NCI-H1092 (cell line): ENCODE results near the gene KRTAP12-4.
"Not testable (repeated sequence)": the region's sequence is repeated elsewhere in the genome, so short reads cannot be mapped to it uniquely, and the experiment has no call there.

ENCODE experiments used
- DNase-seq: peaks from one replicate; lab custom pipeline; 2025; lab: John Stamatoyannopoulos, UW

KRTAP12-4 gene

GRCh38 chr21:44686843-44687561 lies 32.5 kb upstream of the KRTAP12-4 start:
- DNase-seq = no peak

- no peak for DNase-seq
These were observed 31.7 kb upstream of the KRTAP12-4 start for GRCh38 chr21:44686000-44686781.

- not testable (repeated sequence) for DNase-seq
These were observed 30.6 kb upstream of the KRTAP12-4 start for GRCh38 chr21:44685050-44685449.

DNA sequence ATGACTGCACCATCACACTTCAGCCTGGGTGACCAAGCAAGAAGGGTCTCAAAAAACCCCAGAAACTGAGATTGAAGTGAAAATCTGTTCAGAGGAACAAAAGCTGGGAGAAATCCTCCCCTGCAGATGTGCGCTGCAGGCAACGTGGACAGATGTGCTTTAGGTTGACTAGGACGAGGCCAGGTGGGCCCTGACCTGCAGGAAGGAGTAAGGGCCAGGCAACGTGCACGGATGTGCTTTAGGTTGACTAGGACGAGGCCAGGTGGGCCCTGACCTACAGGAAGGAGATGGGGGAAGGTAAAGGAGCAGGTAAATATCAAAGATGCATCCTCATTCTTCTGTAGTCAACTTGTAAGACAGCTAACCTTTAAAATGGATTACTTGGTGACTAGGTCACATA lies 30.0 kb upstream of the KRTAP12-4 start:
- no peak for DNase-seq

DNA sequence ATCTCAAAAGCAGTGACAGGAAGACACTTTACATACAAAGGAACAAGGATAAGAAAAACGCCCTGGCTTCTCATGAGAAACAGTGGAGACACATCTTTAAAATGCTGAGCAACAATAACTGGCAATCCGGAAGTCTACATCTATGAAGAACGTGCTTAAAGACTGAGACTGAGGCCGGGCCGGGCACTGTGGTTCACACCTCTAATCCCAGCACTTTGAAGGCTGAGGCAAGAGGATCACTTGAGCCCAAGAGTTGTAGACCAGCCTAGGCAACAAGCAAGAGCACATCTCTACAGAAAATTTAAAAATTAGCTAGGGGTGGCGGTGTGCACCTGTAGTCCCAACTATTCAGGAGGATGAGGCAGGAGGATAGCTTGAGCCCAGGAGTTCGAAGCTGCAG lies 29.6 kb upstream of the KRTAP12-4 start:
- no peak for DNase-seq

DNA sequence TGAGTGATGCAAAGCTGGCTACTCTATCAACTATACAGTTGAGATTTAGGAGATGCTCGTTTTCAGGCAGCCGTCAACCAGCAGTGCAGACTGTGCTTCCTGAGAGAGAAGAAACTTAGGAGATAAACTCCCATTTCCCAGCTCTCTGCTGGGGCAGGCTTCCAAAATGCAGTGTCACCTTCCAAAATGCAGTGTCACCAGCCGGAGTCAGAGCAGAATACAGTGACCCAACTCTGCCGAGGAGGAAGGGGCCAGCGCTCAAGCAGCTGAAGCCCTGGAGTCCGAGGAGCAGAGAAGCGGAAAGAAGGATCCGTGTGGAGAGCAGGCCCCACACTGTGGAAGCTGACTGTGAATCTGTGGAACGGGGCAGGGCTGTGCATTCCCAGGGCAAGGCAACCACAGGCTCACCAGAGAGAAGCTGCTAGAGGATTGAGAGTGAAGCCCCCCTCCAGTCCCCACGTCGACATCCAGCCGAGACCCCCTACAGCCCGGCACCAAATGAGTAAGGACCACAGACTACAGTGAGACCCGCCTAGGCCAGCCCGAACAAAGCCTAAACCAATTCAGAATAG lies 28.2 kb upstream of the KRTAP12-4 start:
- DNase-seq = no peak

GRCh38 chr21:44681861-44682579 lies 27.6 kb upstream of the KRTAP12-4 start, which contains the start of gene KRTAP12-1:
TSS of gene KRTAP12-1 (minus strand) at chr21:44682163. CDS start at chr21:44682123, 40 bp downstream.
- DNase-seq = peak; percentile 80

DNA sequence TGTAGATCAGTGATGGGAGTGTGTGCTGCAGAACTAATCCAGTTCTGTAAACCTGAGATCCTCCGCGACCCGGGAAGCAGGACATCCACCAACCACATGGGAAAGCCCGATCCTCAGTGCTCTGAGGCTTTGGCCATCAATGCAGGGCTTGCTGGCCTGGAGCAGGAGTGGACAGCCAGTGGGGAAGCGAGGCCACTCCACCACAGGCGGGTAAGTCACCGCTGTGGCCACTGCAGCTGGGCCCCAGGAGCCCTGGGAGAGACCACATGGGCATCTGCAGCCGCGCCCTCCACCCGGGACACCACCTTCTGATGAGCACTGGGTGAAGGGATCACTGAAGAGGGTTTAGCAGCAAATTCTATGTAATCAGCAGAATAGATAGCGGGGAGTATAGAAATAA lies 26.7 kb upstream of the KRTAP12-4 start:
- DNase-seq = no peak

GRCh38 chr21:44677881-44678280 lies 23.4 kb upstream of the KRTAP12-4 start:
- no peak for DNase-seq

- DNase-seq = no peak
These were observed 17.5 kb upstream of the KRTAP12-4 start for GRCh38 chr21:44671911-44672310.

DNA sequence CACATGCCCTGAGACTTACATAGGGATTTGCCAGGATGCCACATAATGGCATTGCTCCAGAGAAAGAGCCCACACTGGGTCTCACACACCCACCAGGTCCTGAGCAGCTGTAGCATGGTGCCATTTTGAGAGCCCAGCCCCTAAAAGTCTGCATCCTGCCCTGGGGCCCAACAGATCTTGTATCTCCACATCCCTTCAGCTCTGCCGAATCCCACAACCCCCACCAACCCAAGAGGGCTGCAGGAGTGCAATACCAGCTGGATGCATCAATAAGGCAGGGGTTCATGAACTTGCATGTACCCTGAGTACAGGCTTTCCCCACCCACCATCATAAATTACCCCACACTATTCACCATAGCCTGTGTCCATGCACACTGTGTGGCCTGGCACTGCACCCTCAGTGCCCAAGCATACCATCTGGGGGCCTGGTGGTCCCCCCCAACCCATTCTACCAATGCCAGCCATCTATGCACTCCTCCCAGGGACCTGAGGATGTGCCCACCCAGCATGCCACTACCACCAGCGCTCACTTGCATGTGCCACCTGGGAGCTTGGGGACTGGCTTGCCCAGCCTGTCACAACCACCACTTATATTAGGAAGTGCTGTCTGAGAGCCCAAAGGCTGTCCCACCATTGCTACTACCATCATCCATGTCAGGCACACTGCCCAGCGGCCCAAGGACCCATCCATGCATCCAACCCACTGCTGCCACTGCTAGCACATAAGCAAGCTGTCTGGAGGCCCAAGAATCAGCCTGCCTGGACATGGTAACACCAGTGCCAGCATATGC lies 16.4 kb upstream of the KRTAP12-4 start:
- no peak for DNase-seq

GRCh38 chr21:44667612-44668011 lies 13.2 kb upstream of the KRTAP12-4 start:
- DNase-seq = no peak

DNA sequence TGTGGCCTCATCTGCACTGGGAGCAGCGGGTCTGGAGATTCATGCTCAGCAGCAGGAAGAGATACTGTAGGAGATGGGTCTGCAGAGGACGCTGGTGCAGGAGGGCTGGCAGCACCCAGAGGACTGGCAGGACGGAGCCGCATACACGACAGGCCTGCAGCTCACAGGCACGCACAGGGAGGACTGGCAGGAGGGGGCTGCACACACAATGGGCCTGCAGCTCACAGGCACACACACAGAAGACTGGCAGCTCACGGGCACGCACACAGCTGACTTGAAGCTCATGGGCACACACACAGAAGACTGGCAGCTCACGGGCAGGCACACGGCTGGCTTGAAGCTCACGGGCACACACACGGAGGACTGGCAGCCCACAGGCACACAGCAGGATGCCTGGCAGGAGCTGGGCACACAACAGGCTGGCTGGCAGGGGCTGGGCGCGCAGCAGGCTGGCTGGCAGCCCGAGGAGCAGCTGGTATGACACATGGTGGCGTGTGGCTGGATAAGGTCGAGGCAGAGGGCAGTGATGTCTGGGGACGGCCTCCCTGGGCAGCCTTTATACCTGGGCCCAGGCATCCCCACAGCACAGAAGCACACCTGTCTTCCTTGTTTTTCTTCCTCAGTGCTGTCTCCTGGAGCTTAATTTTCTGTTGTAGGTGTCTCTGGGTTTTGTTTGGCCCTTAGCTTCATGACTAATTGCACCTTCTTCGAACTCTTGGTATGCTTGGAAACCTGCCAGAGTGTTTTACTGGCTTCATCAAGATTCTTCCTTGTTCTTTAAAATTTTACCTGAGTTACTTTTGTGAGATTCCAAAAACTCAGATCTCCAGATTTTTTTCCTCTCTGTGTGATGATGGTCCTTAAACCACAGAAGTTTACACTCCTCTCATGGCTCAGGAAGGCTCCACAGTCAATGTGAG lies 12.2 kb upstream of the KRTAP12-4 start, which contains the start of gene KRTAP12-2:
KRTAP12-2 (minus strand) TSS at position 527 of the 920 bp plus-strand sequence; CDS start at position 486, 41 bp downstream.
- DNase-seq = peak; percentile 47

- DNase-seq = no peak
These were observed 10.2 kb upstream of the KRTAP12-4 start for GRCh38 chr21:44664691-44665090.

DNA sequence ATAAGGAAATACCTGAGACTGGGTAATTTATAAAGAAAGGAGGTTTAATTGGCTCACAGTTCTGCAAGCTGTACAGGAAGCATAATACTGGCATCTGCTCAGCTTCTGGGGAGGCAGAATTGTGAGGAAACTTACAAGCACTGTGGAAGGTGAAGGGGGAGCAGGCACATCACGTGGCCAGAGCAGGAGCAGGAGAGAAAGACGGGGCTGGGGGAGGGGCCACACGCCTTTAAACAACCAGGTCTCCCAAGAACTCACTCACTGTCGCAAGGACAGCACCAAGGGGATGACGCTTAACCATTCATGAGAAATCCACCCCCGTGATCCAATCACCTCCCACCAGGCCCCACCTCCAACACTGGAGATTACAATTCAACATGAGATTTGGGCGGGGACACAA lies 7.1 kb upstream of the KRTAP12-4 start:
- DNase-seq = not testable (repeated sequence)

DNA sequence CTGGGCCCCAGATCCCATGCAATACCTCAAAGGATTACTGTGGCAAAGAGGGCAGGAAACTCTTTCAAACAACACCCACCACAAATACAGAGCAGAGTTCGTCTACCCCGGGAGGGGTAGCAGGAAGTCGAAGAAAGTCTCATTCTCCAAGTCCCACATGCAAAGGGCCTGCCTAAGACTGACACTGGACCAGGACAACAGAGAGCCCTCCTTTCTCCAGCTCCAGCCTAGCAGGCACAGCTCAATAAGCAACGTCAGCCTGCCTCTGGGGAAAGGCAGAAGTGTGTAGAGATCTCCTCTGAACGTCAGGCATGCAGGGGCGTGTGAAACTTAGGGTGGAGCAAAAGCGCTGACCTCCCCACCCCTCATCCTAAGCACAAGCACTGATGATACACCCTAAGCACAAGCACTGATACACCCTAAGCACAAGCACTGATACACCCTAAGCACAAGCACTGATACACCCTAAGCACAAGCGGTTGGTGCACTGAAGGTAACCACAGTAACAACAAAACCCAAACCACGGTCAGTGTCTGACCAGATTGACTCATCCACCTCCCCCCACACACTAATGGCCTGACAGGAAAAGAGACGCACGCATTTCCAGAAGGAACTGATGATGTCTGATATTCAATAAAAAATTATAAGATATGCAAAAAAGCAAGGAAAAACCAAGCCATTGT lies 4.6 kb upstream of the KRTAP12-4 start:
- no peak for DNase-seq

- no peak for DNase-seq
These were observed 4.1 kb upstream of the KRTAP12-4 start for GRCh38 chr21:44658541-44658910.

DNA sequence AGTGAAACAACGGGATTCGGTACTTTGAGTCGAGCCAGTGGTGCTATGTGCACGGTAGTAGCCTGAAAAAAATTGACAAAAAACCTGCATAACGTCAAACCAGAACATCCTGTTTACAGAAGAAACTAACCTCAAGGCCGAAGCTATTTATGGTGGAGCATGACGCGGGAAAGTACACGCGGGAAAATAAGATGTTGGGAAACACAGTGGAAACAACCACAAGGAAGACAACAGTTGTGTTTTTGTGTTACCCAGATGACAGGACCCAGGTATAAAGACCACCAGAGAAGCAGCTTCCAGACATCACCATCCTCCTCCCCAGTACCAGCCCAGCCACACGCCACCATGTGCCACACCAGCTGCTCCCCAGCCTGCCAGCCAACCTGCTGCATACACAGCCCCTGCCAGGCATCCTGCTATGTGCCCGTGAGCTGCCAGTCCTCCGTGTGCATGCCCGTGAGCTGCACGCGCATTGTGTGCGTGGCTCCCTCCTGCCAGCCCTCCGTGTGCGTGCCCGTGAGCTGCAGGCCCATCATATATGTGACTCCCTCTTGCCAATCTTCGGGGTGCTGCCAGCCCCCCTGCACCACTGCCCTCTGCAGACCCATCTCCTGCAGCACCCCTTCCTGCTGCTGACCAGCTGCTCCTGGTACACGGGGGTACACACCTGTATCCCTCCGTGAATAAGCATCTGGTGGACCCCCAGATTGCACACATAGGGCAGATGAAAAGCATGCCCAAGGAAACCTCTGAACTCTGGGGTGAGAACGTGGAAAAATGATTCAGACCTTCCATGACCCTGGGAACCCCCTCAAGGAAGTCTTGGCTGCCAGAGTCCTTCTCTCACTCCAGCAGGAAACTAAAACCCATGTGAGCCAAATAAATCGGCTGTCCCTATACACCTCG lies 3.4 kb upstream of the KRTAP12-4 start, which contains the start of gene KRTAP12-3:
KRTAP12-3 (plus strand) TSS at position 298 of the 906 bp plus-strand sequence; CDS start at position 346, 48 bp downstream.
- DNase-seq = no peak
